Measurements from ENCODE around the gene TEX53. TPM values are rescaled to one million over a fixed set of nuclear protein-coding genes. Genes with fewer than 3 reads are reported as not detected.

TEX53 gene
- total RNA-seq, 1 donor from 2014 or later = not detected

- TF ChIP-seq CTCF (IDR thresholded peaks at IDR 0.05; ENCODE audit: insufficient read depth, low read length, poor library complexity, severe bottlenecking) = no peak
- Histone ChIP-seq H3K27me3 (ENCODE audit: control insufficient read depth, insufficient read depth, low read length) (no peaks in the 10 kb centered on the region), H3K36me3 (ENCODE audit: control insufficient read depth, insufficient read depth, low read length) (no peaks in the 10 kb centered on the region), H3K4me3 (ENCODE audit: low read depth, low read length) (no peak overlapping the region)
- no peak for DNase-seq (ENCODE audit: low read depth)
Measured at GRCh38 chr9:114671605-114672004, 14.0 kb upstream of the TEX53 start.

DNA sequence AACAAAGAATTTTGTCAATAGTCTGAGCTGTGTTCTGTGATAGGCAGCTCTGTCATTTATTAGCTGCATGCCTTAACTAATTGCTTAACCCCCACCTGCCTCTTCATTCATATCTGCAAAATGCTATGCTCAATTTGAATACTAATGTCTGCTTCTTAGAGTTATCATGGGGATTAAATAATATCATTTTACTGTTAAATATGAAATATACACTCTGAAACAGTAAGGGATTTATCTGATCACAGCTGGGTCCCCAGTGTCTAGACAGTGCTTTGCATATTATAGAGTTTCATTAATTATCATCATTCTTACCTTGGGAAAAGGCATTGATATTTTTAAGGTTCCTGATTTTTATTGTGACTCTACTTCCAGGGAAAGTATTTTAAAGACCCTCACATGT lies 12.4 kb upstream of the TEX53 start:
- H3K4me3 ChIP-seq (ENCODE audit: low read depth, low read length) = no peak overlapping the region
- no peak for TF ChIP-seq CTCF (IDR thresholded peaks at IDR 0.05; ENCODE audit: insufficient read depth, low read length, poor library complexity, severe bottlenecking)
- H3K36me3 ChIP-seq (ENCODE audit: control insufficient read depth, insufficient read depth, low read length) = no peaks in the 10 kb centered on the region
- H3K27me3 ChIP-seq (ENCODE audit: control insufficient read depth, insufficient read depth, low read length) = no peaks in the 10 kb centered on the region
- no peak for DNase-seq (ENCODE audit: low read depth)

GRCh38 chr9:114668146-114668545 lies 10.5 kb upstream of the TEX53 start:
- no peak for DNase-seq (ENCODE audit: low read depth)

GRCh38 chr9:114666851-114667250 lies 9.2 kb upstream of the TEX53 start:
- Histone ChIP-seq H3K27me3 (ENCODE audit: control insufficient read depth, insufficient read depth, low read length) (no peaks in the 10 kb centered on the region), H3K4me3 (ENCODE audit: low read depth, low read length) (no peak overlapping the region), H3K36me3 (ENCODE audit: control insufficient read depth, insufficient read depth, low read length) (no peaks in the 10 kb centered on the region)
- DNase-seq (ENCODE audit: low read depth) = no peak
- TF ChIP-seq CTCF (IDR thresholded peaks at IDR 0.05; ENCODE audit: insufficient read depth, low read length, poor library complexity, severe bottlenecking) = no peak

More at GRCh38 chr9:114668146-114668545, 10.5 kb upstream of the TEX53 start:
- Histone ChIP-seq H3K4me3 (ENCODE audit: low read depth, low read length) (no peak overlapping the region), H3K36me3 (ENCODE audit: control insufficient read depth, insufficient read depth, low read length) (no peaks in the 10 kb centered on the region), H3K27me3 (ENCODE audit: control insufficient read depth, insufficient read depth, low read length) (no peaks in the 10 kb centered on the region)
- TF ChIP-seq CTCF (IDR thresholded peaks at IDR 0.05; ENCODE audit: insufficient read depth, low read length, poor library complexity, severe bottlenecking) = no peak

DNA sequence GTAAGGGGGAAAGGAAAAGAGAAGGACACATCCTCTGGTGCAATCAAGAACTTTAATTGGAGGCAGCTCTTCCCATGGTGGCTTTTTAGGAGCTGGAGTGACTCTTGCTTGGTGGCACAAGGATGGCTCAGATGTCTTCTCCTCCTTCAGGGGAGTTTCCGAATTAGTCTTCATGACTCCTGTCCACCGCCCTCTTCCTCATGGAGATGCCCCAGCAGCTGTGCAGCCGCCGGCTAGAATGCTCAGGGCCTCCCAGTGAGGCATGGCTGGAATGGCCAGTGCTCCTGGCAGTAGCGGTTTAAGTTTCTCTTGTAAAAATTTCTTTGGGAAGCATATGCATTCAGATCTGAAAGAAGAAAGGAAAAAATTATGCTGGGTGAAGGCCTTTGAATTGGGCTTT lies 8.8 kb upstream of the TEX53 start:
- Histone ChIP-seq H3K4me3 (ENCODE audit: low read depth, low read length) (no peak overlapping the region), H3K27me3 (ENCODE audit: control insufficient read depth, insufficient read depth, low read length) (no peaks in the 10 kb centered on the region), H3K36me3 (ENCODE audit: control insufficient read depth, insufficient read depth, low read length) (no peaks in the 10 kb centered on the region)
- no peak for DNase-seq (ENCODE audit: low read depth)
- no peak for TF ChIP-seq CTCF (IDR thresholded peaks at IDR 0.05; ENCODE audit: insufficient read depth, low read length, poor library complexity, severe bottlenecking)

DNA sequence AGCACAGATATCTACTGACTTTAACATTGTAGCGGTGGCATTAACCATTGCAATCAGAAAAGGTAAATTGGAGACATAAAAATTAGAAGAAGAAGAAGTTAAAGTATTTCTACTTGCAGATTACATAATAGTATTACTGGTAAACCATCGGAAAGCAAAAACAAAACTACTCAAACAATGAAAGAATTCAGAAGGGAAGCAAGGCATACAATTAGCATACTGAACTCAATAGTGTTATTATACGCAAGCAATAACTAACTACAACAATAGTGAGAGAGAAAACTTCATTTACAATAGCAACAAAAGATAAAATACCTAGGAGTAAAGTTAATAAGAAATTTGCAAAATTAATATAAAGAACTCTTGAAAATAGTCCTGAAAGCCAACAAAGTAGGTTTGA lies 6.6 kb upstream of the TEX53 start:
- Histone ChIP-seq H3K27me3 (ENCODE audit: control insufficient read depth, insufficient read depth, low read length) (no peaks in the 10 kb centered on the region), H3K4me3 (ENCODE audit: low read depth, low read length) (no peak overlapping the region), H3K36me3 (ENCODE audit: control insufficient read depth, insufficient read depth, low read length) (no peaks in the 10 kb centered on the region)
- no peak for TF ChIP-seq CTCF (IDR thresholded peaks at IDR 0.05; ENCODE audit: insufficient read depth, low read length, poor library complexity, severe bottlenecking)
- no peak for DNase-seq (ENCODE audit: low read depth)
